Keratinocyte (primary cell): ENCODE data around the gene CUTC. TPM values are rescaled to one million over a fixed set of nuclear protein-coding genes. Genes with fewer than 3 reads are reported as not detected.
A peak's percentile ranks its signal among the peaks of the same experiment; 100 is the strongest.

Experiments
- DNase-seq: peaks from one replicate; pipeline ENCODE4 v3.0.0-alpha.2; 2011; ENCODE audit warnings: low read depth, missing footprints, low spot score
- FAIRE-seq: peaks from 2 replicates; lab custom pipeline; 2011; peaks lifted over from hg19 to GRCh38; lab: Jason Lieb, UNC
- H2AFZ ChIP-seq: 2 replicates; pipeline ENCODE4 v1.6.0; 2012; ENCODE audit warnings: low read length, control low read depth, inconsistent platforms; ENCODE audit not compliant: control insufficient read depth
- H3K27ac ChIP-seq: 2 replicates; pipeline ENCODE4 v1.5.1; 2011; ENCODE audit warnings: low read length; ENCODE audit not compliant: control insufficient read depth, insufficient read depth
- H3K27me3 ChIP-seq: 3 replicates; pipeline ENCODE4 v1.6.0; 2011; ENCODE audit warnings: low read length; ENCODE audit not compliant: control insufficient read depth, insufficient read depth; ENCODE audit errors: extremely low read depth
- H3K36me3 ChIP-seq, 2 experiments: 2 replicates in 1 of 2; 3 replicates in 1 of 2; pipeline ENCODE4 v1.5.1; 2011; ENCODE audit warnings: low read length in 2 of 2, mild to moderate bottlenecking in 1 of 2; ENCODE audit not compliant: control insufficient read depth in 2 of 2, insufficient read depth in 2 of 2; ENCODE audit errors: extremely low read depth in 1 of 2
- H3K4me1 ChIP-seq: 3 replicates; pipeline ENCODE4 v1.5.1; 2011; ENCODE audit warnings: low read length; ENCODE audit not compliant: control insufficient read depth, insufficient read depth; ENCODE audit errors: extremely low read depth
- H3K4me2 ChIP-seq: 3 replicates; pipeline ENCODE4 v1.6.0; 2011; ENCODE audit warnings: low read depth, low read length; ENCODE audit not compliant: control insufficient read depth, insufficient read depth; ENCODE audit errors: extremely low read depth
- H3K4me3 ChIP-seq, 3 experiments: fragments of 200-600 bp in 1 of 3; sonication (generic) in 1 of 3; 2 replicates in 2 of 3; 3 replicates in 1 of 3; pipeline ENCODE4 v1.5.1; 2011 to 2016; ENCODE audit warnings: low read length in 3 of 3, mild to moderate bottlenecking in 3 of 3, control low read depth in 2 of 3, inconsistent platforms in 1 of 3, low read depth in 1 of 3, mixed read lengths in 1 of 3, mixed run types in 1 of 3, moderate library complexity in 1 of 3; ENCODE audit not compliant: control insufficient read depth in 2 of 3, insufficient read depth in 2 of 3; ENCODE audit errors: extremely low read depth in 1 of 3
- H3K79me2 ChIP-seq: 2 replicates; pipeline ENCODE4 v1.6.0; 2012; ENCODE audit warnings: low read length; ENCODE audit not compliant: control insufficient read depth, insufficient read depth
- H3K9ac ChIP-seq: 3 replicates; pipeline ENCODE4 v1.6.0; 2011; ENCODE audit warnings: low read length; ENCODE audit not compliant: control insufficient read depth, insufficient read depth; ENCODE audit errors: extremely low read depth
- H3K9me1 ChIP-seq: 3 replicates; pipeline ENCODE4 v1.6.0; 2011; ENCODE audit warnings: low read length; ENCODE audit not compliant: control insufficient read depth, insufficient read depth; ENCODE audit errors: extremely low read depth
- H3K9me3 ChIP-seq: 2 replicates; pipeline ENCODE4 v1.5.1; 2012; ENCODE audit warnings: low read depth, low read length; ENCODE audit not compliant: control insufficient read depth
- H4K20me1 ChIP-seq: 3 replicates; pipeline ENCODE4 v1.6.0; 2011; ENCODE audit warnings: low read length; ENCODE audit not compliant: control insufficient read depth, insufficient read depth; ENCODE audit errors: extremely low read depth
- EZH2 ChIP-seq: IDR thresholded peaks from one replicate; pipeline ENCODE4 v1.6.1; 2012; ENCODE audit warnings: inconsistent platforms, mild to moderate bottlenecking, low read length, moderate library complexity
- dilution Hi-C: fragments of 300-500 bp; cut with MboI; formaldehyde crosslinking; loops from one replicate; pipeline ENCODE4 v1.7.0; 2020; ENCODE audit warnings: low sequenced_read_pairs; ENCODE audit not compliant: extremely low pct_ligation_motif_present
- polyA plus RNA-seq, 5 experiments: library from polyadenylated mRNA; depleted of rRNA in 3 of 5; stranded (reverse) in 3 of 5; stranded (forward) in 1 of 5; unstranded in 1 of 5; fragments of >200 nt; gene quantifications; 1 replicate in 1 of 5; 2 replicates in 3 of 5; 3 replicates in 1 of 5; pipeline versions ENCODE4 v1.2.1 to v1.2.3, GENCODE V29; 2011 to 2012; ENCODE audit warnings: missing spikeins in 2 of 5, low read depth in 1 of 5, low replicate concordance in 1 of 5
- TF ChIP-seq, protein P1 (sequence below), 3 experiments: IDR thresholded peaks in 1 of 3; conservative IDR thresholded peaks in 1 of 3; optimal IDR thresholded peaks in 1 of 3; 2 replicates in 2 of 3; 3 replicates in 1 of 3; pipeline versions ENCODE3 to v1.5.1; 2011; ENCODE audit warnings: low read length in 3 of 3, mild to moderate bottlenecking in 3 of 3, moderate library complexity in 2 of 3, control low read depth in 1 of 3, inconsistent platforms in 1 of 3; ENCODE audit not compliant: insufficient read depth in 2 of 3; ENCODE audit errors: extremely low read depth in 1 of 3

CUTC gene
- polyA plus RNA-seq, 1 donor (not counting 4 experiments of a cell fraction or from before 2014, with no cell fraction given): 29.5 TPM

DNA sequence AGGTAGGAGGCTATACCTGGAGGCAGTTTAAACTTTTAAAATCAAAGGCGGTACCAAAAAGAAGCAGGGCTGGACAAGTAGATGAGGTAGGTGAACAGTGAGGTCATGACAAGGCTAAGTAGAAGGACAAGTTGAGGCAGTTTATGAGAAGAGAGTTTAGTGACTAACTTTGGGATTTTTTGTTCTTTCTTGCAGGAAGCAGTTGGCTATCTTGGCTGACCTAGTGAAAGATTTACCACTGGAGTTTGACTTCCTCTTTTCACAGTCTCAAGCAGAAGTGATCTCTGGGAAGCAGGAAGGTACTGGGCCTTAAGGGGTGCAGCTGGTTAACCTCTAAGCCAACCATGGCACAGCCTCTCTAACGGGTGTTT is 46.5 kb upstream of the CUTC start:
- H3K4me1 ChIP-seq: peaks cover 54% of the 10 kb centered on the region

DNA sequence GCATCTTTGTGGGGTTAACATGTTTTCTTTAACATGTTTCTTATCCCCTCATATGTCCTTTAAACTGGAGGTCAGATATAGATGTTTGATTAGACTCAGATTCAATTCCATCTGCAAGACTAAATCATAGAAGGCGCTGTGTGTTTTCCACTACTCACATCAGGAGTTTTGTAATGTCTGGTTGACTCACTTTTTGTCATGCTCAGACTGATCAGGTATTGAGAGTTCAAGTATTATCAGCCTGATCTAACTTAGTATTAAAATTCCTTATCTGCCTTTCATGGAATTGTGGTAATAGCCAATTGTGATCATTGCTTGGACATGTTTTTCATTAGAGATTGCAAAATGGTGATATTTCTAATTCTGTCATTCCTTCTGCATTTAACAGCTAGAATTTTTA is 42.6 kb upstream of the CUTC start:
- dilution Hi-C loops: no loop called here
- Histone ChIP-seq H4K20me1 (no peaks in the 10 kb centered on the region), H3K9me3 (no peaks in the 10 kb centered on the region), H3K27me3 (no peaks in the 10 kb centered on the region), H3K4me1 (peaks cover 39% of the 10 kb centered on the region), H3K36me3 (peaks cover 18 to 19% of the 10 kb centered on the region in 2 experiments), H3K9ac (no peak overlapping the region), H2AFZ (no peak overlapping the region), H3K79me2 (peaks cover 6% of the 10 kb centered on the region), H3K4me3 (peak overlapping the region in 1 of 3 experiments; percentile 28), H3K4me2 (peak overlapping the region; percentile 59), H3K9me1 (no peaks in the 10 kb centered on the region), H3K27ac (peak overlapping the region; percentile 45)
- no peak for TF ChIP-seq EZH2
- TF ChIP-seq, protein P1, sequence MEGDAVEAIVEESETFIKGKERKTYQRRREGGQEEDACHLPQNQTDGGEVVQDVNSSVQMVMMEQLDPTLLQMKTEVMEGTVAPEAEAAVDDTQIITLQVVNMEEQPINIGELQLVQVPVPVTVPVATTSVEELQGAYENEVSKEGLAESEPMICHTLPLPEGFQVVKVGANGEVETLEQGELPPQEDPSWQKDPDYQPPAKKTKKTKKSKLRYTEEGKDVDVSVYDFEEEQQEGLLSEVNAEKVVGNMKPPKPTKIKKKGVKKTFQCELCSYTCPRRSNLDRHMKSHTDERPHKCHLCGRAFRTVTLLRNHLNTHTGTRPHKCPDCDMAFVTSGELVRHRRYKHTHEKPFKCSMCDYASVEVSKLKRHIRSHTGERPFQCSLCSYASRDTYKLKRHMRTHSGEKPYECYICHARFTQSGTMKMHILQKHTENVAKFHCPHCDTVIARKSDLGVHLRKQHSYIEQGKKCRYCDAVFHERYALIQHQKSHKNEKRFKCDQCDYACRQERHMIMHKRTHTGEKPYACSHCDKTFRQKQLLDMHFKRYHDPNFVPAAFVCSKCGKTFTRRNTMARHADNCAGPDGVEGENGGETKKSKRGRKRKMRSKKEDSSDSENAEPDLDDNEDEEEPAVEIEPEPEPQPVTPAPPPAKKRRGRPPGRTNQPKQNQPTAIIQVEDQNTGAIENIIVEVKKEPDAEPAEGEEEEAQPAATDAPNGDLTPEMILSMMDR (optimal IDR thresholded peaks at IDR 0.05 in 1 of 3, IDR thresholded peaks at IDR 0.05 in 1 of 3, conservative IDR thresholded peaks at IDR 0.05 in 1 of 3; ENCODE audit: extremely low read depth in 1 of 3, insufficient read depth in 2 of 3, low read length in 3 of 3): no peak
- FAIRE-seq (no peak), DNase-seq (no peak)

More for the DNA sequence above, 46.5 kb upstream of the CUTC start:
- DNase-seq: peak; percentile 81
- Histone ChIP-seq H3K4me2 (peak overlapping the region; percentile 17), H3K27me3 (no peaks in the 10 kb centered on the region), H3K9ac (peak overlapping the region; percentile 10), H3K4me3 (no peak overlapping the region), H3K27ac (peak overlapping the region; percentile 48), H3K9me1 (no peaks in the 10 kb centered on the region), H4K20me1 (no peaks in the 10 kb centered on the region), H3K9me3 (no peaks in the 10 kb centered on the region), H3K36me3 (peaks cover 3 to 10% of the 10 kb centered on the region in 2 experiments), H2AFZ (no peak overlapping the region), H3K79me2 (peaks cover 6% of the 10 kb centered on the region)
- TF ChIP-seq EZH2: no peak
- TF ChIP-seq, protein P1 (optimal IDR thresholded peaks at IDR 0.05 in 1 of 3, IDR thresholded peaks at IDR 0.05 in 1 of 3, conservative IDR thresholded peaks at IDR 0.05 in 1 of 3; ENCODE audit: extremely low read depth in 1 of 3, insufficient read depth in 2 of 3, low read length in 3 of 3): no peak
- peak; percentile 99 for FAIRE-seq
- dilution Hi-C loops: no loop called here
